Choroid plexus epithelial cell (primary cell): Measurements from ENCODE around the gene CMTM8.
"Not testable (repeated sequence)": the region's sequence is repeated elsewhere in the genome, so short reads cannot be mapped to it uniquely, and the experiment has no call there.

Experiments
- DNase-seq: peaks from one replicate; pipeline ENCODE4 v3.0.0-alpha.2; 2010; ENCODE audit warnings: low read depth
- H3K4me3 ChIP-seq: 2 replicates; pipeline ENCODE4 v1.5.1; 2011; ENCODE audit warnings: low read depth, mild to moderate bottlenecking, control low read depth, low read length, moderate library complexity
- CTCF ChIP-seq: conservative IDR thresholded peaks from 2 replicates; pipeline ENCODE4 v1.5.1; 2011; ENCODE audit warnings: low read depth, mild to moderate bottlenecking, control low read depth, inconsistent platforms, low read length, moderate library complexity

CMTM8 gene

GRCh38 chr3:32381922-32382321, 143.4 kb downstream of the CMTM8 start:
- DNase-seq = no peak

GRCh38 chr3:32383136-32383711, 144.7 kb downstream of the CMTM8 start:
- TF ChIP-seq CTCF = no peak
- no peak for DNase-seq
- no peak overlapping the region for H3K4me3 ChIP-seq

More at GRCh38 chr3:32381922-32382321, 143.4 kb downstream of the CMTM8 start:
- TF ChIP-seq CTCF = no peak
- H3K4me3 ChIP-seq = no peak overlapping the region

GRCh38 chr3:32384938-32385337, 146.5 kb downstream of the CMTM8 start:
- peak; percentile 72 for DNase-seq
- no peak for TF ChIP-seq CTCF

GRCh38 chr3:32387512-32387911, 149.0 kb downstream of the CMTM8 start:
- TF ChIP-seq CTCF = no peak
- H3K4me3 ChIP-seq = no peak overlapping the region
- no peak for DNase-seq

More at GRCh38 chr3:32384938-32385337, 146.5 kb downstream of the CMTM8 start:
- no peak overlapping the region for H3K4me3 ChIP-seq

GRCh38 chr3:32389577-32389976, 151.1 kb downstream of the CMTM8 start:
- DNase-seq = not testable (repeated sequence)

GRCh38 chr3:32391643-32392535, 153.4 kb downstream of the CMTM8 start, which contains the start of gene CMTM7:
Gene CMTM7 (plus strand): TSS chr3:32391853. CDS start chr3:32391907, 54 bp downstream.
- DNase-seq = peak; percentile 37
- peak; percentile 17 for TF ChIP-seq CTCF
- H3K4me3 ChIP-seq = peak within 1 kb of the TSS; percentile 76

More at GRCh38 chr3:32389577-32389976, 151.1 kb downstream of the CMTM8 start:
- not testable (repeated sequence) for H3K4me3 ChIP-seq

- DNase-seq = peak; percentile 70
- TF ChIP-seq CTCF = no peak
- peak overlapping the region; percentile 76 for H3K4me3 ChIP-seq
Observed at GRCh38 chr3:32392536-32393302, 154.2 kb downstream of the CMTM8 start.
